ENCODE measurements around the gene ADARB2. TPM values are rescaled to one million over a fixed set of nuclear protein-coding genes. Genes with fewer than 3 reads are reported as not detected.
"Not testable (repeated sequence)": the region's sequence is repeated elsewhere in the genome, so short reads cannot be mapped to it uniquely, and the experiment has no call there.

Gene ADARB2
- total and polyA plus RNA-seq, 2 donors (not counting 1 experiment from before 2014, with no cell fraction given): not detected

DNA sequence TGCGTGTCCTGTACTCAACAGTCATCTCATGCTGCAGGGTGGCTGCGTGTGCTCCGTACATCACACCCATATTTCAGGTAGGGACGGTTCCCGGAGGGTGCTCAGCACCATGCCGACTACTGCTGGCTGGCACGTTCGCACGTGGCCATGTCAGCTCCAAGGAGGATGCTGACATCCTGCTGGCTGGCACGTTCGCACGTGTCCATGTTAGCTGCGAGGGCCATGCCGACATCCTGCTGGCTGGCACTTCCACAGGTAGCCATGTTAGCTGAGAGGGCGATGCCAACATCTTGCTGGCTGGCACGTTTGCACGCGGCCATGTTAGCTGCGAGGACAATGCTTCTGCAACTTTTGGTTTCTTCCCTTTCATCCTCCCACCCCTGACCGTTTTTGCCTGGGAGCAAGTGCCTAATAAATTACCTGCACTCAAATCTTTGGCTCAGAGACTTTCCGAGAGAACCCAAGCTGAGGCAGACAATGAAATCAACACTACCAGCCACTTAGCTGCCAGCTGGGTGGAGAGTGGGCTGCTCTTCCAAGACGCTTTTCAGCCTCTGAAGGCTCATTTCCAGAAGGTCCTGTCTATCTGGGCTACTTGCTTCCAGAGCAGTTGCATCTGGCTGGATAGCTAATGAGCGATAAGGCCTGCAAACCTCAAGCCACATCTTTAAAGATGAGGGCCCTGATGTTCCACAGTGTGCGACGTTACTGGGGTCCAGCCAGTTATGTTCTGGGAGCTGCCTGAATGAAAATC, 576.6 kb downstream of the ADARB2 start:
- H3K36me3 ChIP-seq (ENCODE audit: control insufficient read depth, insufficient read depth, low read length): no peaks in the 10 kb centered on the region
- no peak overlapping the region for H2AFZ ChIP-seq (ENCODE audit: low read length)
- no peak for TF ChIP-seq EZH2 (IDR thresholded peaks at IDR 0.05; ENCODE audit: low read length, missing control alignments)
- TF ChIP-seq, protein P1, sequence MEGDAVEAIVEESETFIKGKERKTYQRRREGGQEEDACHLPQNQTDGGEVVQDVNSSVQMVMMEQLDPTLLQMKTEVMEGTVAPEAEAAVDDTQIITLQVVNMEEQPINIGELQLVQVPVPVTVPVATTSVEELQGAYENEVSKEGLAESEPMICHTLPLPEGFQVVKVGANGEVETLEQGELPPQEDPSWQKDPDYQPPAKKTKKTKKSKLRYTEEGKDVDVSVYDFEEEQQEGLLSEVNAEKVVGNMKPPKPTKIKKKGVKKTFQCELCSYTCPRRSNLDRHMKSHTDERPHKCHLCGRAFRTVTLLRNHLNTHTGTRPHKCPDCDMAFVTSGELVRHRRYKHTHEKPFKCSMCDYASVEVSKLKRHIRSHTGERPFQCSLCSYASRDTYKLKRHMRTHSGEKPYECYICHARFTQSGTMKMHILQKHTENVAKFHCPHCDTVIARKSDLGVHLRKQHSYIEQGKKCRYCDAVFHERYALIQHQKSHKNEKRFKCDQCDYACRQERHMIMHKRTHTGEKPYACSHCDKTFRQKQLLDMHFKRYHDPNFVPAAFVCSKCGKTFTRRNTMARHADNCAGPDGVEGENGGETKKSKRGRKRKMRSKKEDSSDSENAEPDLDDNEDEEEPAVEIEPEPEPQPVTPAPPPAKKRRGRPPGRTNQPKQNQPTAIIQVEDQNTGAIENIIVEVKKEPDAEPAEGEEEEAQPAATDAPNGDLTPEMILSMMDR (conservative IDR thresholded peaks at IDR 0.05 in 1 of 2, IDR thresholded peaks at IDR 0.05 in 1 of 2; ENCODE audit: low read depth in 1 of 2, low read length in 2 of 2): no peak
- H3K9me3 ChIP-seq (ENCODE audit: control insufficient read depth, insufficient read depth, low read depth, low read length): no peaks in the 10 kb centered on the region
- no peak for DNase-seq (ENCODE audit: low read depth in 2 of 2)
- H4K20me1 ChIP-seq (ENCODE audit: control insufficient read depth, extremely low read depth, insufficient read depth, low read length): no peaks in the 10 kb centered on the region
- no peaks in the 10 kb centered on the region for H3K79me2 ChIP-seq (ENCODE audit: control insufficient read depth, insufficient read depth, low read length)
- H3K4me1 ChIP-seq (ENCODE audit: control insufficient read depth, extremely low read depth, insufficient read depth, low read length): no peaks in the 10 kb centered on the region
- no peaks in the 10 kb centered on the region for H3K27me3 ChIP-seq (ENCODE audit: control insufficient read depth, insufficient read depth, low read length)
- H3K27ac ChIP-seq (ENCODE audit: insufficient read depth, low read length): no peak overlapping the region
- H3K4me2 ChIP-seq (ENCODE audit: extremely low read depth, insufficient read depth, low read length): no peak overlapping the region
- H3K4me3 ChIP-seq (replicated peaks in 1 of 4; ENCODE audit: control extremely low read depth in 1 of 4, insufficient read depth in 1 of 4, low read depth in 3 of 4, low read length in 4 of 4): no peak overlapping the region
- no peak overlapping the region for H3K9ac ChIP-seq (ENCODE audit: insufficient read depth, low read length)

DNA sequence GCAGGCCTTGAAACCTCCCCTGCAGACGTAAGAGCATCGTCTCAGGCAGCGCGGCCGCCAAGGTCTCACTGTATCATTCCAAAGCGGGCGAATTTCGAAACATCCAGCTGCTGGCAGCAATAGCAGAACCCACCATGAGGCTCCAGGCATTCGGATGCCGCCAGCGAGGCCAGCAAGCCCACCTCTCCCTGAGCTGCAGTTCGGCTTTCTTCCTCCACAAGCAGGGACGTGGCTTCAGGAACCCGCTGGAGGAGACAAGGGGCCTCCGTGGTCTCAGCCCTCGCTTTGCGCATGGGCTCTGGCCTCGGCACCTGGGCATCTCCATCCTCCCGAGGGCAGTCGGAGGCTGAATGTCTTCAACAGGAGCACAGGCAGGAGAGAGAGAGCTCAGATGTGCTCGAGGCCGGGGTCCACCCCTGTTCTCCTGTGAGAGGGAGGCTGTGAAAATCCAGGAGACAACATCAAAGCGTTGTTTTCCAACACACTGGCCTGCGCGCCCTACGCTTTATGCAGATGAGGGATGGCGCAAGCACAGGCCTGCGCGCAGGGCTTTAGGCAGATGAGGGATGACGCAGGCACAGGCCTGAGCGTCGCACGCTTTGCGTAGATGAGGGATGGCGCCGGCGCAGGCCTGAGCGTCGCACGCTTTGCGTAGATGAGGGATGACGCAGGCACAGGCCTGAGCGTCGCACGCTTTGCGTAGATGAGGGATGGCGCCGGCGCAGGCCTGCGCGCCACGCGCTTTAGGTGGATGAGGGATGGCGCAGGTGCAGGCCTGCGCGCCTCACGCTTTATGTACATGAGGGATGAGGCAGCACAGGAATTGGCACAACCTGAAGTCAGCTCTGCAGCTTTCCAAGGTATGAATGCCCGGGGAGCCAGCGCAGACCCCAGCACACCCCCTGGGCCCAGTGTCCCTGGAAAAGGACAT, 577.9 kb downstream of the ADARB2 start:
- Histone ChIP-seq H3K36me3 (ENCODE audit: control insufficient read depth, insufficient read depth, low read length) (no peaks in the 10 kb centered on the region), H3K27me3 (ENCODE audit: control insufficient read depth, insufficient read depth, low read length) (no peaks in the 10 kb centered on the region), H2AFZ (ENCODE audit: low read length) (no peak overlapping the region), H3K79me2 (ENCODE audit: control insufficient read depth, insufficient read depth, low read length) (no peaks in the 10 kb centered on the region), H3K4me2 (ENCODE audit: extremely low read depth, insufficient read depth, low read length) (no peak overlapping the region), H4K20me1 (ENCODE audit: control insufficient read depth, extremely low read depth, insufficient read depth, low read length) (no peaks in the 10 kb centered on the region), H3K9me3 (ENCODE audit: control insufficient read depth, insufficient read depth, low read depth, low read length) (no peaks in the 10 kb centered on the region), H3K9ac (ENCODE audit: insufficient read depth, low read length) (no peak overlapping the region), H3K27ac (ENCODE audit: insufficient read depth, low read length) (no peak overlapping the region), H3K4me1 (ENCODE audit: control insufficient read depth, extremely low read depth, insufficient read depth, low read length) (no peaks in the 10 kb centered on the region), H3K4me3 (replicated peaks in 1 of 4; ENCODE audit: control extremely low read depth in 1 of 4, insufficient read depth in 1 of 4, low read depth in 3 of 4, low read length in 4 of 4) (peak overlapping the region in 1 of 4 experiments; percentile 37)
- DNase-seq (ENCODE audit: low read depth in 2 of 2): peak in 1 of 2 donors; percentile 75
- TF ChIP-seq EZH2 (IDR thresholded peaks at IDR 0.05; ENCODE audit: low read length, missing control alignments): no peak
- TF ChIP-seq, protein P1 (conservative IDR thresholded peaks at IDR 0.05 in 1 of 2, IDR thresholded peaks at IDR 0.05 in 1 of 2; ENCODE audit: low read depth in 1 of 2, low read length in 2 of 2): no peak

DNA sequence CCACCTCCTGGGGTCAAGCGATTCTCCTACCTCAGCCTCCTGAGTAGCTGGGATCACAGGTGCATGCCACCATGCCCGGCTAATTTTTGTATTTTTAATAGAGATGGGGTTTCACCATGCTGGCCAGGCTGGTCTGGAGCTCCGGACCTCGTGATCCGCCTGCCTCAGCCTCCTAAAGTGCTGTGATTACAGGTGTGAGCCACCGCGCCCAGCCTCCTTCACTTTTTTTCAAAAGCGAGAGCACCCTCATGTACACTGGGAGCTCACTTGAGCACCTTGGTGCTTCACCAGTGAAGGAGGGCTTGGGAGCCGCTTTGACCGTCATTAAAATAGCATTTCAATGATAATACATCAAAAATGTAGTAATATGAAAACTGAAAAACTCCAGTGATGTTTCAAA, 578.8 kb downstream of the ADARB2 start:
- not testable (repeated sequence) for H2AFZ ChIP-seq (ENCODE audit: low read length); DNase-seq (ENCODE audit: low read depth in 2 of 2); H3K79me2 ChIP-seq (ENCODE audit: control insufficient read depth, insufficient read depth, low read length); H3K9me3 ChIP-seq (ENCODE audit: control insufficient read depth, insufficient read depth, low read depth, low read length); H3K4me1 ChIP-seq (ENCODE audit: control insufficient read depth, extremely low read depth, insufficient read depth, low read length); H3K27ac ChIP-seq (ENCODE audit: insufficient read depth, low read length); H3K9ac ChIP-seq (ENCODE audit: insufficient read depth, low read length); H3K4me2 ChIP-seq (ENCODE audit: extremely low read depth, insufficient read depth, low read length); H3K36me3 ChIP-seq (ENCODE audit: control insufficient read depth, insufficient read depth, low read length); H3K27me3 ChIP-seq (ENCODE audit: control insufficient read depth, insufficient read depth, low read length); H4K20me1 ChIP-seq (ENCODE audit: control insufficient read depth, extremely low read depth, insufficient read depth, low read length)
- H3K4me3 ChIP-seq (replicated peaks in 1 of 4; ENCODE audit: control extremely low read depth in 1 of 4, insufficient read depth in 1 of 4, low read depth in 3 of 4, low read length in 4 of 4): peak overlapping the region in 1 of 4 experiments; percentile 23
